H1 (cell line): Measurements from ENCODE around the gene DPEP1. TPM values are rescaled to one million over a fixed set of nuclear protein-coding genes. Genes with fewer than 3 reads are reported as not detected.
A peak's percentile ranks its signal among the peaks of the same experiment; 100 is the strongest.

Source experiments
- CTCF ChIA-PET: fragments of 300-600 bp; sonication (Branson Sonifier 250); formaldehyde crosslinking; loops from one replicate; lab custom pipeline; 2021; ENCODE audit not compliant: partially characterized antibody; lab: Charles Lee
- POLR2A ChIA-PET: fragments of 300-600 bp; sonication (Branson Sonifier 250); formaldehyde crosslinking; loops from one replicate; lab custom pipeline; 2021; ENCODE audit warnings: inconsistent platforms; ENCODE audit not compliant: partially characterized antibody; lab: Charles Lee
- DNase-seq, 2 experiments: peaks; one replicate each; pipeline versions ENCODE4 v3.0.0 to v3.0.0-alpha.2; 2010 to 2022; ENCODE audit warnings: low spot score in 2 of 2, low read depth in 1 of 2, mixed read lengths in 1 of 2
- FAIRE-seq: peaks from 2 replicates; lab custom pipeline; 2011; peaks lifted over from hg19 to GRCh38; lab: Jason Lieb, UNC
- H2AFZ ChIP-seq: 2 replicates; pipeline ENCODE4 v1.8.1; 2012; ENCODE audit warnings: low read length, inconsistent platforms
- H2AK5ac ChIP-seq: 2 replicates; pipeline ENCODE4 v1.6.1; 2013; ENCODE audit warnings: low read depth, low read length
- H2BK120ac ChIP-seq: replicated peaks from 2 replicates; pipeline ENCODE3; 2013; ENCODE audit warnings: low read depth, low read length, inconsistent platforms
- H2BK12ac ChIP-seq: 2 replicates; pipeline ENCODE4 v1.6.1; 2013; ENCODE audit warnings: low read depth, low read length
- H2BK15ac ChIP-seq: 2 replicates; pipeline ENCODE4 v1.6.1; 2013; ENCODE audit warnings: low read length
- H2BK20ac ChIP-seq: 2 replicates; pipeline ENCODE4 v1.6.1; 2013; ENCODE audit warnings: low read length
- H2BK5ac ChIP-seq: 2 replicates; pipeline ENCODE4 v1.6.1; 2013; ENCODE audit warnings: low read depth, low read length
- H3K14ac ChIP-seq: 2 replicates; pipeline ENCODE4 v1.6.1; 2013; ENCODE audit warnings: inconsistent platforms; ENCODE audit not compliant: insufficient read length
- H3K18ac ChIP-seq: 2 replicates; pipeline ENCODE4 v1.6.1; 2013; ENCODE audit warnings: low read length; ENCODE audit errors: extremely low read depth
- H3K23ac ChIP-seq: 2 replicates; pipeline ENCODE4 v1.6.1; 2013; ENCODE audit warnings: inconsistent platforms; ENCODE audit not compliant: insufficient read length
- H3K23me2 ChIP-seq: 2 replicates; pipeline ENCODE4 v1.6.1; 2013; ENCODE audit warnings: low read depth, low read length
- H3K27ac ChIP-seq: 2 replicates; pipeline ENCODE4 v1.6.1; 2011; ENCODE audit warnings: low read depth, low read length, inconsistent platforms
- H3K27me3 ChIP-seq, 4 experiments: replicated peaks in 1 of 4; 1 replicate in 1 of 4; 2 replicates in 3 of 4; pipeline versions ENCODE4 v1.6.1 to v1.8.1; 2011 to 2013; ENCODE audit warnings: low read length in 3 of 4, mild to moderate bottlenecking in 3 of 4, inconsistent platforms in 2 of 4, mixed read lengths in 2 of 4, moderate library complexity in 1 of 4; ENCODE audit not compliant: control insufficient read depth in 3 of 4, insufficient read depth in 3 of 4; ENCODE audit errors: extremely low read depth in 1 of 4
- H3K36me3 ChIP-seq, 4 experiments: 2 replicates each; pipeline versions ENCODE4 v1.6.1 to v1.8.1; 2011 to 2013; ENCODE audit warnings: mild to moderate bottlenecking in 4 of 4, low read length in 3 of 4, moderate library complexity in 2 of 4, control low read depth in 1 of 4, inconsistent platforms in 1 of 4; ENCODE audit not compliant: insufficient read depth in 4 of 4, control insufficient read depth in 2 of 4
- H3K4ac ChIP-seq: replicated peaks from 2 replicates; pipeline ENCODE3; 2013; ENCODE audit warnings: low read length, low read depth, mixed read lengths, inconsistent platforms; ENCODE audit not compliant: insufficient read length
- H3K4me1 ChIP-seq, 4 experiments: replicated peaks in 1 of 4; 1 replicate in 1 of 4; 2 replicates in 3 of 4; pipeline versions ENCODE4 v1.6.1 to v1.8.1; 2011 to 2013; ENCODE audit warnings: low read length in 3 of 4, inconsistent platforms in 2 of 4, mixed read lengths in 1 of 4; ENCODE audit not compliant: insufficient read depth in 4 of 4, control insufficient read depth in 3 of 4
- H3K4me2 ChIP-seq, 2 experiments: 2 replicates each; pipeline versions ENCODE4 v1.6.1 to v1.8.1; 2011 to 2013; ENCODE audit warnings: low read depth in 2 of 2, low read length in 2 of 2, control low read depth in 1 of 2, inconsistent platforms in 1 of 2, mild to moderate bottlenecking in 1 of 2; ENCODE audit not compliant: insufficient read depth in 1 of 2
- H3K4me3 ChIP-seq, 4 experiments: fragments of 200-600, 300-600 bp in 1 of 4; sonication (generic), shearing (Covaris generic), sonication (Bioruptor Twin) in 1 of 4; 2 replicates each; pipeline versions ENCODE4 v1.5.1 to v1.8.1; 2011 to 2016; ENCODE audit warnings: low read length in 4 of 4, low read depth in 3 of 4, control low read depth in 2 of 4, inconsistent platforms in 2 of 4, mild to moderate bottlenecking in 2 of 4, mixed read lengths in 1 of 4, moderate library complexity in 1 of 4; ENCODE audit not compliant: insufficient read depth in 2 of 4; ENCODE audit errors: extremely low read depth in 1 of 4
- H3K56ac ChIP-seq: replicated peaks from 2 replicates; pipeline ENCODE3; 2013; ENCODE audit warnings: low read depth, mild to moderate bottlenecking, mixed read lengths, low read length, inconsistent platforms; ENCODE audit not compliant: insufficient read length
- H3K79me1 ChIP-seq: 2 replicates; pipeline ENCODE4 v1.6.1; 2013; ENCODE audit warnings: low read depth, low read length, control low read depth
- H3K79me2 ChIP-seq, 2 experiments: 2 replicates each; pipeline versions ENCODE4 v1.6.1 to v1.8.1; 2012 to 2013; ENCODE audit warnings: low read length in 2 of 2, mild to moderate bottlenecking in 2 of 2, inconsistent platforms in 1 of 2; ENCODE audit not compliant: insufficient read depth in 2 of 2, control insufficient read depth in 1 of 2
- H3K9ac ChIP-seq, 4 experiments: replicated peaks in 1 of 4; 1 replicate in 1 of 4; 2 replicates in 3 of 4; pipeline versions ENCODE4 v1.6.1 to v1.8.1; 2011 to 2013; ENCODE audit warnings: low read depth in 3 of 4, low read length in 3 of 4, control low read depth in 2 of 4, mild to moderate bottlenecking in 2 of 4, moderate library complexity in 2 of 4, inconsistent platforms in 1 of 4; ENCODE audit errors: extremely low read depth in 1 of 4
- H3K9me3 ChIP-seq, 2 experiments: 2 replicates each; pipeline versions ENCODE4 v1.6.1 to v1.8.1; 2012 to 2013; ENCODE audit warnings: mild to moderate bottlenecking in 2 of 2, moderate library complexity in 2 of 2, control low read depth in 1 of 2, inconsistent platforms in 1 of 2, low read depth in 1 of 2, low read length in 1 of 2, mixed read lengths in 1 of 2; ENCODE audit not compliant: insufficient read depth in 2 of 2
- H4K20me1 ChIP-seq, 2 experiments: replicated peaks in 1 of 2; 2 replicates each; pipeline versions ENCODE3 to v1.8.1; 2011 to 2013; ENCODE audit warnings: inconsistent platforms in 2 of 2, low read length in 2 of 2, mild to moderate bottlenecking in 1 of 2; ENCODE audit not compliant: insufficient read depth in 2 of 2, control insufficient read depth in 1 of 2
- H4K5ac ChIP-seq: 2 replicates; pipeline ENCODE4 v1.6.1; 2013; ENCODE audit warnings: low read length, low read depth, mixed read lengths, inconsistent platforms; ENCODE audit not compliant: insufficient read length
- H4K8ac ChIP-seq: 2 replicates; pipeline ENCODE4 v1.8.0; 2013; ENCODE audit warnings: mild to moderate bottlenecking, moderate library complexity, low read length, inconsistent platforms; ENCODE audit not compliant: insufficient read depth; ENCODE audit errors: extremely low read depth
- H4K91ac ChIP-seq: replicated peaks from 2 replicates; pipeline ENCODE3; 2013; ENCODE audit warnings: low read length, mixed read lengths, inconsistent platforms; ENCODE audit not compliant: insufficient read length
- JUN ChIP-seq: IDR thresholded peaks from 2 replicates; pipeline ENCODE4 v1.6.1; 2011; ENCODE audit warnings: low read depth, mild to moderate bottlenecking, improper control_type of control experiment, low read length
- TBP ChIP-seq: IDR thresholded peaks from 2 replicates; pipeline ENCODE4 v1.6.1; 2011; ENCODE audit warnings: low read depth, low read length, improper control_type of control experiment
- WGBS, 2 experiments: shearing (Covaris generic) in 1 of 2; methylation state at CpG; one replicate each; pipeline versions ENCODE4 v1.1.6 to v1.1.7; 2013 to 2015; ENCODE audit warnings: low lambda C conversion rate in 2 of 2, mixed read lengths in 2 of 2, inconsistent platforms in 1 of 2, low coverage in 1 of 2, missing lambda C conversion rate in 1 of 2; ENCODE audit not compliant: insufficient replicate concordance in 2 of 2, insufficient coverage in 1 of 2, insufficient read length in 1 of 2; ENCODE audit errors: extremely low coverage in 1 of 2, missing lambda C conversion rate in 1 of 2; 5-methylcytosine and 5-hydroxymethylcytosine counted together
- polyA plus RNA-seq, 7 experiments: library from polyadenylated mRNA; depleted of rRNA in 3 of 7; stranded (reverse) in 5 of 7; unstranded in 2 of 7; fragments of >200 nt in 5 of 7; fragments of 200-250 nt in 2 of 7; gene quantifications; 1 replicate in 5 of 7; 2 replicates in 1 of 7; 4 replicates in 1 of 7; pipeline versions ENCODE4 v1.2.1 to v1.2.3, GENCODE V29; 2011 to 2013; ENCODE audit warnings: missing spikeins in 2 of 7, mixed read lengths in 2 of 7
- total RNA-seq: library from RNA; stranded (reverse); fragmentation: NEBNext Ultra II Directional; extraction: Animal tissue kit (Norgen Biotek cat#: 25700); gene quantifications from 2 replicates; pipeline ENCODE4 v1.2.1, GENCODE V29; 2021

DPEP1 gene
- total and polyA plus RNA-seq, 2 of the 8 experiments (the other 6 are each of a cell fraction or from before 2014, with no cell fraction given) = 2.8 to 3.1 TPM

DNA sequence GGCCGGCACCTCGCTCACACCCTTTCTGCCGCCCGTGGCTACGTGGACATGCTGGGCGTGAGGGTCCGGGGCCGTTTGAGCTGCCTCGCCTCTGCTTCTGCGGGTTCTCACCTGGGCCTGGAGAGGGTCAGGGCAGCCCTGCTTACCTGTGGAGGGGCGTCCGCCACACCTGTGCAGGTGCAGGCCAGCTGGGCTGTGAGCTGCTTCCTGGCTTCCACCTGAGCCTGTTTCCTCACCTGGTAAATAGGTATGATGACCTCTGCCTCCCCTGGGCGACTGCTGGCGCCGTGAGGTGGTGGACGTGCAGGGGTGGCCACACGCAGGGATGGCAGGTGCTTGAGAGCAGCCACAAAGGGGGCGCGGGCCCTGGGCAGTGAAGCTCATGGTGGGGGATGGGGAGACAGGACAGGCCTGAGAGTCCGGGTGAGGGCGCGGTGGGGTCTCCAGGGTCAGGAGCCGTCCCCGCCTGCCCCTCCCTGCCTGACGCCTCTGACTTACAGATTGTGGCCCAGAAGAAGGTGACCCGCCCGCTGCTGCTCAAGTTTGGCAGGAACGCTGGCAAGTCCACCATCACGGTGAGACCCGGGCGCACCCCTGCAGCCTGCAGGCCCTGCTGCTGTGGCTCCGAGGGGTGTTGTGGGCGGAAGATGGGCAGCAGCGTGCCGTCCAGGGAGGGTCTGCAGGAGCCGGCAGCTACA, 30.1 kb upstream of the DPEP1 start:
- Histone ChIP-seq H2AFZ (no peak overlapping the region), H3K79me1 (peaks cover 4% of the 10 kb centered on the region; the same call in 1 of the 2 replicates), H3K36me3 (peaks cover 0 to 20% (median 9%) of the 10 kb centered on the region in 4 experiments; a peak in 6 of 8 replicates), H3K9ac (no peak overlapping the region), H3K4me1 (no peaks in the 10 kb centered on the region), H3K23ac (no peak overlapping the region), H3K27me3 (no peaks in the 10 kb centered on the region), H2BK5ac (no peak overlapping the region), H4K5ac (no peak overlapping the region), H3K4me2 (no peak overlapping the region), H4K91ac (no peak overlapping the region), H3K4ac (no peak overlapping the region), H4K8ac (0 out of 2 replicates have a peak overlapping the region, but pooled peaks have one; percentile 51), H3K27ac (no peak overlapping the region), H3K23me2 (no peaks in the 10 kb centered on the region; the same call in 1 of the 2 replicates), H3K56ac (no peak overlapping the region), H2BK12ac (no peak overlapping the region), H2BK20ac (no peak overlapping the region), H2AK5ac (no peak overlapping the region), H3K14ac (no peak overlapping the region), H3K4me3 (no peak overlapping the region), H3K79me2 (no peaks in the 10 kb centered on the region), H3K9me3 (peaks cover 9 to 14% of the 10 kb centered on the region in 2 experiments; a peak in 3 of 4 replicates), H3K18ac (no peak overlapping the region), H4K20me1 (peaks cover 0 to 5% of the 10 kb centered on the region in 2 experiments), H2BK15ac (no peak overlapping the region), H2BK120ac (no peak overlapping the region)
- 91% methylated on average over 30 of the region's 36 CpGs; no CpG with 5 or more reads in 1 of the 2 experiments for WGBS, 2 experiments
- FAIRE-seq = no peak
- ChIA-PET POLR2A (interaction anchor here (1.0 kb wide), 1 partner anchor 30 kb away, joined by 5 read pairs; the partner anchor contains the start of gene DPEP1), CTCF (interaction anchor here (1.0 to 1.6 kb wide), 4 partner anchors 17 to 57 kb away, joined by 3 to 6 read pairs (median 4); no protein-coding TSS in a partner anchor)
- TF ChIP-seq JUN = no peak
- TF ChIP-seq TBP = no peak
- no peak for DNase-seq
